ENCODE results near the gene FKBP10. TPM values are rescaled to one million over a fixed set of nuclear protein-coding genes. Genes with fewer than 3 reads are reported as not detected.

Gene FKBP10
- total RNA-seq, 1 donor from 2014 or later = 143 TPM

DNA sequence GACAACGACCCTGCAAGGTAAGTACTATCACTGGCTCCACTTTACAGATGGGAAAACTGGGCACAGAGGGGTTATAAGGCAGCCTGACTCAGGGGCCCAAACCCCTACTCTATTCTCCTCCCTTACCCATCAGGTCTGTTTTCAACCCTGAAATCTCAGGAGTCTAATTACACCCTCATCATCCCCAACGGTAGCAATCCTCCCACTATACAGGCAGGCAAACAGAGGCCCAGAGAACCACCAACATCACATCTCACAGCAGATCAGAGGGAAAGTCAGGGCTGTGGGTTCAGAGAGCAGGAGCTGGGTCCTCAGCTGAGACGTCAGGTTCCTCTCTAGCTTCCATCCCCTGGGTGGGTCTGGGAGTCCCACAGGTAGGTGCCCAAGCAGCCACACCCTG is 42.8 kb upstream of the FKBP10 start:
- DNase-seq (ENCODE audit: low read depth) = no peak
- TF ChIP-seq, protein P1, sequence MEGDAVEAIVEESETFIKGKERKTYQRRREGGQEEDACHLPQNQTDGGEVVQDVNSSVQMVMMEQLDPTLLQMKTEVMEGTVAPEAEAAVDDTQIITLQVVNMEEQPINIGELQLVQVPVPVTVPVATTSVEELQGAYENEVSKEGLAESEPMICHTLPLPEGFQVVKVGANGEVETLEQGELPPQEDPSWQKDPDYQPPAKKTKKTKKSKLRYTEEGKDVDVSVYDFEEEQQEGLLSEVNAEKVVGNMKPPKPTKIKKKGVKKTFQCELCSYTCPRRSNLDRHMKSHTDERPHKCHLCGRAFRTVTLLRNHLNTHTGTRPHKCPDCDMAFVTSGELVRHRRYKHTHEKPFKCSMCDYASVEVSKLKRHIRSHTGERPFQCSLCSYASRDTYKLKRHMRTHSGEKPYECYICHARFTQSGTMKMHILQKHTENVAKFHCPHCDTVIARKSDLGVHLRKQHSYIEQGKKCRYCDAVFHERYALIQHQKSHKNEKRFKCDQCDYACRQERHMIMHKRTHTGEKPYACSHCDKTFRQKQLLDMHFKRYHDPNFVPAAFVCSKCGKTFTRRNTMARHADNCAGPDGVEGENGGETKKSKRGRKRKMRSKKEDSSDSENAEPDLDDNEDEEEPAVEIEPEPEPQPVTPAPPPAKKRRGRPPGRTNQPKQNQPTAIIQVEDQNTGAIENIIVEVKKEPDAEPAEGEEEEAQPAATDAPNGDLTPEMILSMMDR (conservative IDR thresholded peaks at IDR 0.05; ENCODE audit: low read depth, low read length) = no peak
- no peak overlapping the region for H3K4me3 ChIP-seq (ENCODE audit: low read depth, low read length)

DNA sequence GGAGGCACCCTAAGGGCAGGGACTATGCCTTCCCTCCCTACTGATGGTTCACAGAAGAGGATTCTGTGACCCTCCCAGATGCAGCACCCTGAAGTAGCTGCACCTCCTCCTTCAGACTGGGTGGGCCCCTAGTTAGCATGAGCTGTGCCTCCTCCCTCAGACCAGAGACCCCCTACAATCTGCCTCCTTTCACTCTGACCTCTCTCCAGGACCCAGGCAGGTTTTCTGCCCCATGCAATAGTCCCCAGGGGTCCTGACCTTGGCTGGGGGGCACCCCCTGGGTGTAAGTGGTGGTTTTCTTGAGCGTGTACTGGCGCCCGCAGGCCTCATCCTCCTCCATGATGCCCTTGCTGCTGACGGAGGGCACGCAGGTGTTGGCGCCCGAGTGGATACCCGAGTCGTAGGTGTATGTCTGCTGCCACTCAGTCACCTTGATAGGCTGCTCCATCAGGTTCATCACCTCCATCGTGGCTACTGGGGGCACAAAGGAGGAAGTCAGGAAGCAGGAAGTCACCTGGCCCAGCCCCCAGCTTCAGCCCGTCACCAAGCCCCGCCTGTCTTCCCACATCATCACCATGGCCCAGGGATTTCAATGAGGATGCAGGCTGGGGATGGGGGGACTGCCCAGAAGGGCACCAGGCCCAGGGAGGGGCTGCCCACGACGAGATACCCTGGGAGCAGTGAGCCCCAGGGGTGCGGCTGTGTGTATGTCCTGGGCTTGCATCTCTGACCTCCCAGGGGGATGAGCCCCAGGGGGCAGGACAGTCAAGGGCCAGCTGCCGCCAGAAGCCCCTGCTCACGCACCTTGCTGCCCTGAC is 41.2 kb upstream of the FKBP10 start:
- TF ChIP-seq, protein P1 (conservative IDR thresholded peaks at IDR 0.05; ENCODE audit: low read depth, low read length) = no peak
- H3K4me3 ChIP-seq (ENCODE audit: low read depth, low read length) = no peak overlapping the region
- no peak for DNase-seq (ENCODE audit: low read depth)

DNA sequence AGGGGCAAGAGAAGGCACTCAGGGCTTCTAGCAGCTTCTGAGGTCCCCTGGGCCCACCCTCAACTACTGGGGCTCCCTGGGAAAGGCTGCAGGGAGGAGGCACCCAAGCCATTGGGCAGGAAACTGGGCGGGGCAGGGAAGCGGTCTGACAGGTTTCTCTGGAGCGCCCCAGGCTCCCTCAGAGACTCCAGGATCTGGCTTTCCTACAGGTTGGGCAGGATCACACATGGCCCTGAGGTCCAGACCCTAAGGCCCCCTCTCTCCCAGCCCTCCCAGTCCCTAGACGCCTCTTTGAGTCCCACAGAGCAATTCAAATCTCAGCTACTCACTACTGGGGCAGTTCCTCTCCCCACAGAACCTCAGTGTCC is 40.6 kb upstream of the FKBP10 start:
- TF ChIP-seq, protein P1 (conservative IDR thresholded peaks at IDR 0.05; ENCODE audit: low read depth, low read length) = no peak
- DNase-seq (ENCODE audit: low read depth) = no peak
- H3K4me3 ChIP-seq (ENCODE audit: low read depth, low read length) = no peak overlapping the region

DNA sequence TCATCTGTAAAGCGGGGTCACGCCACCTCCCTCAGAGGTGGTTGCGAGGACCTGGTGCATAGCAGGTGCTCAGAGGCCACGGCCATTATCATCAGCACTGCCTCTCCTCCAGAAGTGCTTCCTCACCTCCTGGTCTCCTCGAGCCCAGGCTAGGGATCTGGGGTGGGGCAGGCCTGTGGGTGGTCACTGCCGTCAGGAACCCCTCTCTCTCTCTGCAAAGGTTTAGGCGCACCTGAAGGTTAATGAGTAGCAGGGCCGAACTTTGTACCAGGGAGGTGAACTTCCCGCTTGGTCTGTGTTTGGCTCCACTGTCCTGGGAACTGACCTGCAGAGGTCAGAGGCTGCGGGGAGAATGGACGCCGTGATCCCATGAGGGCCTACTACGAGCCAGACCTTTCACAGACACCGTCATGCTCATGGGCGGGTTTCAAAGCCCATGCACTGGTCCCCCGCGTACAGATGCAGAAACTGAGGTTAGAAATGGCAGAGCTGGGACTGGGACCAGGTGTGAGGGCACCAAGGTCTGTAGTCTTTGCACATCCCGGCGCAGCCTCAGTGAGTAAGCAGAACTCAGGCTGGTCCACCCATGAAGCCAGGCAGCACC is 40.1 kb upstream of the FKBP10 start:
- TF ChIP-seq, protein P1 (conservative IDR thresholded peaks at IDR 0.05; ENCODE audit: low read depth, low read length) = no peak
- DNase-seq (ENCODE audit: low read depth) = no peak
- H3K4me3 ChIP-seq (ENCODE audit: low read depth, low read length) = no peak overlapping the region

DNA sequence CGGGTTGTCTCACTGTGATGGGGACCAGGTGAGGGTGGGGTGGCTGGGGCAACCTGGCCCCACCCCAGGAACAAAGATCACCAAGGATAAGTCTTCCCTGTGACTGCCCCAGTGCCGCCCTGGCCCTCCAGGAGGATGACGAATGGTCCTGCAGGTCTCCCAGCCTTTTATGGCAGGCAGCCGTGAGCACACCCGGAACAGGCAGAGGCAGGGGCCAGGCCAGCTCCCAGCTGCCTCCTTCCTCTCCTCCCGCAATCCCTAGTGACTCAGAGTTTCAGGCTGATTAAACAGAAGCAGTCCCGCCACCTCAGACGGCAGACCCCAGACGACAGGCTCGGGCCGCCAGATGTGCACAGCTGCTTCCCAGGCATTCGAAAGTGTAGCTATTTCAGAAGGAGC is 39.6 kb upstream of the FKBP10 start:
- peak; percentile 45 for DNase-seq (ENCODE audit: low read depth)
- H3K4me3 ChIP-seq (ENCODE audit: low read depth, low read length) = no peak overlapping the region
- TF ChIP-seq, protein P1 (conservative IDR thresholded peaks at IDR 0.05; ENCODE audit: low read depth, low read length) = no peak

DNA sequence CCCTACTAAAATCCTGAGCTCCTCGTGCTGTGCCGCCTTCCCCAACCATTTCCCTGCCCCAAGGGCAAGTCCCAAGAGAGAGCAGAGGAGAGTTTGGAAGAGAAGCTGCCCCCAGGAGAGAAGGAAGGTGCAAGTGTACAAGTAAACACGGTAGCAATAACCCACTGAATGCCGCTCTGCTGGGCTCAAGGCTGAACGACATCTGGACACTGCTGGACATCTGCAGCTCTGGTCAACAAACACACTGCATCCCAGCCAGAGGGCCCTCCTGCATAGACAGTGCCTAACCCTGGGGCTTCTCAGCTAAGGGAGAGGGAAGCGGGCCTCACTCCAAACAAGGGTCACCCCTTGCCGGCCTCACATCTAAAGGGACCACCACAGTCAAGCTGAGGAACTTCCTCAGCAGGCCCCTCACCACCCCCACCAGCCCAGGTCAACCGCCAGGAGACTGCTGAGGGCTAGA is 39.0 kb upstream of the FKBP10 start:
- TF ChIP-seq, protein P1 (conservative IDR thresholded peaks at IDR 0.05; ENCODE audit: low read depth, low read length) = no peak
- H3K4me3 ChIP-seq (ENCODE audit: low read depth, low read length) = no peak overlapping the region
- DNase-seq (ENCODE audit: low read depth) = no peak

All from epithelial cell of proximal tubule (primary cell).